Epithelial cell of esophagus (primary cell): ENCODE results near the gene OR52N5.

Experiments used
- DNase-seq: peaks from one replicate; pipeline ENCODE4 v3.0.0; 2010; ENCODE audit warnings: low read depth
- H3K4me3 ChIP-seq: 2 replicates; pipeline ENCODE4 v1.5.1; 2011; ENCODE audit warnings: mild to moderate bottlenecking, low read length, control low read depth
- TF ChIP-seq, protein P1 (sequence below): IDR thresholded peaks from 2 replicates; pipeline ENCODE4 v1.5.1; 2011; ENCODE audit warnings: low read depth, mild to moderate bottlenecking, low read length, control low read depth, inconsistent platforms; ENCODE audit not compliant: insufficient read depth; ENCODE audit errors: missing control alignments

Gene OR52N5

DNA sequence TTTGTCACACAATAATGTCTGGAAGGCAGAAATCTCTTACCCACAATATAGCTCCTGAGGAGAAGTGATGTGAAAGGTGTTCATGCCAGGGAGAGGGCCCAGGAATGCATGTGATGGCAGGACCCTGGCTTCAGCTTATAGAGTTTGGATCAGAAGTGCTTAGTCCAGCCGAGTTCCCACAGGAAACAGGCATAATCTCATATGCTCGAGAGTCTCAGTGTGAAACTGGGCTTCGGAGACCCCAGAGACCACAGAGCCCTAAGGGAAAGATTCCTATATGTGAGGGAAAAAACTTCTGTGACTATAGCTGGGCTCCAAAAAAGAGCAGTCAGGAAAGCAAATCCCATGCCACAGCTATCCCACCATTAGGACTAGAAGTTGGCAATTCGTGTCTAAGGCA, at the start of gene OR52N5:
Gene OR52N5 (minus strand): TSS at position 101 of the 400 bp plus-strand sequence. CDS start 4,721 bp downstream, outside the sequence.
- no peak within 1 kb of the TSS for H3K4me3 ChIP-seq
- TF ChIP-seq, protein P1, sequence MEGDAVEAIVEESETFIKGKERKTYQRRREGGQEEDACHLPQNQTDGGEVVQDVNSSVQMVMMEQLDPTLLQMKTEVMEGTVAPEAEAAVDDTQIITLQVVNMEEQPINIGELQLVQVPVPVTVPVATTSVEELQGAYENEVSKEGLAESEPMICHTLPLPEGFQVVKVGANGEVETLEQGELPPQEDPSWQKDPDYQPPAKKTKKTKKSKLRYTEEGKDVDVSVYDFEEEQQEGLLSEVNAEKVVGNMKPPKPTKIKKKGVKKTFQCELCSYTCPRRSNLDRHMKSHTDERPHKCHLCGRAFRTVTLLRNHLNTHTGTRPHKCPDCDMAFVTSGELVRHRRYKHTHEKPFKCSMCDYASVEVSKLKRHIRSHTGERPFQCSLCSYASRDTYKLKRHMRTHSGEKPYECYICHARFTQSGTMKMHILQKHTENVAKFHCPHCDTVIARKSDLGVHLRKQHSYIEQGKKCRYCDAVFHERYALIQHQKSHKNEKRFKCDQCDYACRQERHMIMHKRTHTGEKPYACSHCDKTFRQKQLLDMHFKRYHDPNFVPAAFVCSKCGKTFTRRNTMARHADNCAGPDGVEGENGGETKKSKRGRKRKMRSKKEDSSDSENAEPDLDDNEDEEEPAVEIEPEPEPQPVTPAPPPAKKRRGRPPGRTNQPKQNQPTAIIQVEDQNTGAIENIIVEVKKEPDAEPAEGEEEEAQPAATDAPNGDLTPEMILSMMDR, result no peak
- DNase-seq, result no peak

DNA sequence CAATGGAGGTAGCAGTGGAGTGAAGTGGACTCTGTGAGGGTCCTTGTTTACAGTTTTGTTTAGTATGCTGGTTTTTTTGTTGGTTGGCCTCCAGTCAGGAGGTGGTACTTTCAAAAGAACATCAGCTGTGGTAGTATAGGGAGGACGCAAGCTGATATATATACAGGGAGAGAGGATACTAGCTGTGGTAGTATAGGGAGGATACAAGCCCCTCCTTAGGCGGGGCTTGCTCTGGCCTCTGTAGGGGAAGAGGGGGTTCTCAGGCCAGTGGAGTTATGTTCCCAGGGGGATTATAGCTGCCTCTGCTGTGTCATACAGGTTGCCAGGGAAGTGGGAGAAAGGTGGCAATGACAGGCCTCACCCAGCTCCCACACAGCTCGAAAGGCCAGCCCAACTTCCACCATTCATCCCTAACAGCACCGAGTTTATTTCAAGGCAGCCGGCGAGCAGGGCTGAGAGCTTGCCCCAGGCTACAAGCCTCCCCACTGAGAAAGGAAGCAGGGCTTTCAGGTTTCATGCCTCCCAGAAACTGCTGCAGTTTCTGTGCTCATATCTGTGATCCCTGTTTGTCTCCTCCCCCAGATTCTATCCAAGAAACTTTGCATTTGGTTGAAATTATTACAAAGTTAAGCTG, 48.2 kb upstream of the OR52N5 start:
- TF ChIP-seq, protein P1, result no peak
- DNase-seq, result no peak
- H3K4me3 ChIP-seq, result no peak overlapping the region

DNA sequence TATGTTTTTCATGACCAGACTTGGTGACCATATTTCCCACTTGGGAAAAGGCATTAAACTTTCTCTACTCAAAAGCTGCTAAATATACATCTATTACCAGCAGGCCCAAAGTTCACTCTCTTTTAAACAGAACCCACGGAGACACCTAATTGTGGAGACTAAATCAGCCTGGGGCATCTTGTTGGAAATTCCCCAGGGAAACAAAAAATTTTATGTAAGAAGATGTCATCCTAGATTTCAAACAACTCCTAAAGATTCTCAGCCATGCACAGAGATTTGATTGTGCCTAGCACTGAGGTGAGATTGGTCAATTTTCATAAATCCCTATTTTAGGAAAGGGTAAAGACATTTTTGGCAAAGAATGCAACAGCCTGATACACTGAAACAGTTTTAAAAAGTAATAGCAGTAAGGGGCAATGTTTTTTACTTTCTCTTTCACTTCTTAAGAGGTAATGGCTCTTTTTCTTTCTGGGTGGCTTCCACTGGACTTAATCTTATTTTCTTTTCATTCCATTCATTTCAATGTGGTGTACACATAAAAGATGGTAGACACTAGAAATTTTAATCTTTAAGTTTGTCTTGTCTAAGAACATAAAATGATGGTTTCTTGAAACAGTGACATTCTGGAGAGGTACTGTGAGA, 35.2 kb upstream of the OR52N5 start:
- TF ChIP-seq, protein P1, result no peak
- no peak for DNase-seq
- no peak overlapping the region for H3K4me3 ChIP-seq

DNA sequence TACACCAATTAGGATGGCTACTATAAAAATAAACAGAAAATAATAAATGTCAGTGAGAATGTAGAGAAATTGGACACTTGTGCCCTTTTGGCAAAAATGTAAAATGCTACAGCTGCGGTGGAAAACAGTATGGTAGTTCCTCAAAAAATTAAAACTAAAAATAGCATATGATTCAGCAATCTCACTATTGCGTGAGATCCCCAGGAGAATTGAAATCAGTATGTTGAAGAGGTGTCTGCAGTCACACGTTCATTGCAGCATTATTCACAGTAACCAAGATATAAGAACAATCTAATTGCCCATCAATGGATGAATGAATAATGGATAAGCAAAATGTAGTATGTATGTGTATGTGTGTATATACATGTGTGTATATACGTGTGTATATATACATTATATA, 32.4 kb upstream of the OR52N5 start:
- no peak overlapping the region for H3K4me3 ChIP-seq
- TF ChIP-seq, protein P1, result no peak
- DNase-seq, result no peak

DNA sequence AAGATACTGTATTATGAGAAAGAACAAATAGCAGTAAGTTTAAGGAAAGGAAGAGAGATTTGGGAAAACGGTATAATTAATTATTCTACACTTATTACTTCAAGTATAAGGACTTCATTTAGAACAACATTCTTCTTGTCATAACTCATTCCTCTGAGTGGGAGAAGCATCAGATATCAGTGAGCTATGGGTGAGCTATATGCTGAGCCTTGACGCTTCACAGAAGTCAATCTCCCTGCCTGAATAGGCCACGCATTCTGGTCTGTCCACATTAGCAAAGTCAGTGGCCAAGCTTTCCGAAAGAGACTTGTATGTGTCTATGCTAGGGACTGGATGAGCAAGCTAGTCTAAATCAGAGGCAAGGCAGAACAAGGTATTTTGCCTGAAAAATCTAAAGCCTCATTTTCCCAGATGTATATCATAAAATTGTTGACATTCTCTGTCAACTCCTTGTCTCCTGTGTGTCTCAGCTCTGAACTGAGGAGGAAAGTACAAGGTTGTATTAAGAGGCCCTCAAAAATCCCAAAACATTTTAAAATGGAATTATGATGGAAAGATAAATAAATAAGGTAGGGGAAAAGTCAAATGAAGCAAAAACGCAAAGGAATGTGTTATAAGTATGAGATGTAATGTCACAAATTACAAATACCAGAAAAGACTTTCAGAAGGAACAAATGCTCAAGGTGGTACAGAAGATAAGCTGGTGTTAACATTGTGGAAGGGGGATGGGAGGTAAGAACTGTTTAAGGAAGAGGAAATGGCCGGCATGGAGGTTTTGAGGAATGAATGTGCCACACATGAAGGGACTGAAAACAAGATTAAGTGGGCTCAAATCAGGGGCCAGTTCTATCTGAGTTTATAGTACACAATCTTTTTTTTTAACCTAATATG, 27.0 kb upstream of the OR52N5 start:
- TF ChIP-seq, protein P1, result no peak
- no peak overlapping the region for H3K4me3 ChIP-seq
- DNase-seq, result no peak

DNA sequence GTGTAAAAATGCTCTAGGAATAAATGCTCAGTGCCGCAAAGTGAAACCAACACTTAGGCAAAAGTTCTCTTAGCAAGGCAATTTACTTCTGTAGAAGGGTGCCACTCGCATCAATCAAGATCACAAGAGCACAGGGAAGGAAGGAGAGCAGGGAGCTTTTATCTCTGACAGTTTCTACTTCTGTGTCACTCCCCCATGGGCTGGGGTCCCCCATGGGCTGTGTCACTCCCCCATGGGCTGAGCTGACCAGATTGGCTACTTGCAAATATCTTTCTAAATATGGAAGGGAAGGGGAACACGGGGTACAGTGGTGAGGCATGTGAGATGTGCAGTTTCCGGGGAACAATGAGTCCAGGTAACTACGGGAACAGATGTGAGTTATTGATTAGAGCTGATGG, 26.0 kb upstream of the OR52N5 start:
- TF ChIP-seq, protein P1, result no peak
- DNase-seq, result no peak
- H3K4me3 ChIP-seq, result peak overlapping the region; percentile 57
